Spleen (tissue), 7 donors: ENCODE data around the gene PACS1.

Experiments
- CTCF ChIP-seq, 11 experiments: fragments of 200-600 bp in 7 of 11; fragments of 450-650 bp in 4 of 11; sonication (generic) in 4 of 11; IDR thresholded peaks in 8 of 11; conservative IDR thresholded peaks in 3 of 11; 1 replicate in 7 of 11; 2 replicates in 4 of 11; pipeline versions ENCODE4 v1.4.0 to v1.8.0; 2016 to 2021; ENCODE audit warnings: antibody characterized with exemption in 11 of 11, inconsistent platforms in 4 of 11, mild to moderate bottlenecking in 1 of 11
- POLR2A ChIP-seq, 3 donors: fragments of 450-650 bp; IDR thresholded peaks; one replicate each; pipeline ENCODE4 v1.5.1; 2017; ENCODE audit warnings: antibody characterized with exemption in 3 of 3, mild to moderate bottlenecking in 1 of 3
- POLR2AphosphoS5 ChIP-seq, 3 donors: sonication (generic); formaldehyde crosslinking; IDR thresholded peaks; one replicate each; pipeline ENCODE4 v1.5.1; 2017; ENCODE audit warnings: antibody characterized with exemption in 3 of 3
- donor health status: DM: no; HTN: no; CAD: no; lungs with moderate emphysema.
- donor health status: DM: no; HTN: no; CAD: no.
- donor health status: DM: no; HTN: no; CAD: no.

GRCh38 chr11:66178871-66179270 is 108.8 kb downstream of the PACS1 start:
- TF ChIP-seq POLR2A (IDR thresholded peaks at IDR 0.05), result no peak
- TF ChIP-seq CTCF (IDR thresholded peaks at IDR 0.05 in 8 of 11, conservative IDR thresholded peaks at IDR 0.05 in 3 of 11), result no peak
- no peak for TF ChIP-seq POLR2AphosphoS5 (IDR thresholded peaks at IDR 0.05)
